CD4-positive, alpha-beta T cell treated with Interleukin-6 for 4 hours (primary cell): Measurements from ENCODE around the gene WASF2.

Experiments
- DNase-seq: peaks from one replicate; pipeline ENCODE4 v3.0.0-alpha.2; 2020; ENCODE audit warnings: mixed read lengths

WASF2 gene

DNA sequence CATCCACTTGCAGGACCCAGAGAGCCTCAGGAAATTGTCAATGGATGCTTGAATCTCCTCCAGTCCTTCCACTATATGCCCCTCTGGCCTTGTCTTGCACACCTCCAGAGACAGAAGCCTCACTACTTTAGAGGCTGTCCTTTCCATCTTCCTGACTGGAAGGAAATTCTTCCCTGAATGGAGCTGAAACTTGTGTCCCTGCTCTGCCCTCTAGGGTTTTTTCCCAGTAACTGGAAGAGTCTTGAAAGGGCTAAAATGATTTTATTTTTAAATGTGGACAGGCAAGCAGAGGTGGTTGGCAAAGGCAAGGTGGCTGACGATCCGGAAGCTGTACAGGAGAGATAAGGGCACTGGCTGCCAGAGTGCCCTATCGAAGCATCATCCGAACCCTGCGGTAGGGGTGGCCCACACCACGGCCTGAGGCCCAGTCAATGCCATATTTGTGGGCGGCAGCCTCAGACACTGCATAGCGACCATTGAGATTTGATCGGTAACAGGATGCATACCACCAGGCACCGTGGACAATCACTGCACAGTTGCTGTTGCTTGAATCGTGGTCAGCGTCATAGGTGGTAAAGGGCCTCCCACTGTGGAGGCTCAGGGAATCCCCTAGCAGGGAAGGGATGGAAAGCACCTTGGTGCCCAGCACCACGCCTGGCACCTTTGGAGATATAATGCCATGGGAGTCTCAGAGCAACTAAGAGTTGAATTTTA, 120.9 kb downstream of the WASF2 start:
- DNase-seq, result no peak

DNA sequence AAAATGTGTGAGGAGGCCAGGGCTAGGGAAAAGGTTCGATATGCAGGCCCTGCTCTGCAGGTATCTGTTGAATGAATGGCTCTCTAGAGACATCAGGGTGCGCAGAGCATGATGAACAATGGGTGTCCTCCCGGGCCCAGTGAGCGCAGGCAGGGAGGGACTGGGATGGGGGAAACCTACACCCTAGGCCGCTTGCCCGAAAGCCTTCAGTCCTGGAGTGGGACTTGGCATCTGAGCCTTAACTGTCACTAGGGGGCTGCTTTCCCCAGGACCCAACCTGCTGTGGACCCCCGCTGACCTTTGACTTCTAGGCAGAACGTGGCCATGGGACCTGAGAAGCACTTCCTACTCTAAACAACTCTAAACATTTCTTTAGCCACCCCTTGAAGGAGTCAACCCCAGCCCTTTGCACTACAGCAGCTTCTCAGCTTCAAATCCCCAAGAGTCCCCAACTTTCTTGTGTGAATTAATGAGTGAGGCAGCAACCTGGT, 122.8 kb downstream of the WASF2 start:
- DNase-seq, result no peak

DNA sequence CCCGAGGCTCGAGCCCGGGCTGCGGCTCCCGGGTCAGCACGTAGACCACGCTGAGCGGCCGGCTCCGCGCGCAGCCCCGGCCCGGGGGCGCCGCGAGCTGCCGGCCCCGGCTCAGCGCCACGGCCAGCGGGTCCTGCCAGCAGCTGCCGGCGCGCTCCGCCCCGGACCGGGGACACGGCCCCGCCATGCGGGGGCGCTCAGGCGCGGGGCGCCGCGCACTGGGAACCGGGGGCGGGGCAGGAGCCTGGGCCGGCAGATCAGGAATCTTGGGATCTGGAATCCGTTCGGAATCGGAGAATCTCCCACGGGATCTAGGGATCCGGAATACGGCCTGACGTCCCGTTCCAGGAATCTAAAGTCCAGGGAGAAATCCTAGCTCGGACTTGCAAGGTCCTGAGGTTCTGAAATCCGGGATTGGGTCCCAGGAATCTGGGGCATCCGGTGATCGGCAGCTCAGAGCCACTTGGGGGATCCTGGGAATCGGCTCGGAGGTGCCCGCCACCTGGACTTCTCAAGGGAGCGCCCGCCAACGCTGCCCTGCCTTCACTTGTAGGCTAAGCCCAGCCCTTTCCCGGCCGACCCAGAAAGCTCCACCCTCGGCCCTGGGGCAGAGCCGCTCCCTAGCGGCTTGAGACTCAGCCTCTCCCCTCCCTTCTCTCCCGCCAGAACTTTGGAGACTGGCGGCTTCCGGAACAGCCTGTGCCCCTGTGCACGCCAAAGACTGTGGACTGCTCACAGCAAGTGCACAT, 123.4 kb downstream of the WASF2 start, which contains the start of gene MAP3K6:
MAP3K6 (minus strand) TSS at position 551 of the 749 bp plus-strand sequence; CDS start at position 187, 364 bp downstream.
- peak; percentile 64 for DNase-seq

DNA sequence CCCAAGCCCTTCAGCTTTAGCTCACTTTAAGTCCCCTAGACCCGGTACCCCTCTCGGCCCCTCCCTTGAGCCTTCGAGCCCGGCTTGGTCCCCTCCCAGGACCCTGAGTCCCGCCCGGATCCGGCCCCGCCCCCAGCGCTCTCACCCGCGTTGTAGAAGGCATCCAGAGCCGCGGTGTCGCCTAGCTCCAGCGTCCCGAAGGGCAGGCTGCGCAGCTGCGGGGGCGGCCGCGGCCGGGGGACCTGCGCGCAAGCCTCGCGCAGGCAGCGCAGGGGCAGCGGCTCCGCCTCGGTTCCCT, 123.9 kb downstream of the WASF2 start:
- peak; percentile 83 for DNase-seq

DNA sequence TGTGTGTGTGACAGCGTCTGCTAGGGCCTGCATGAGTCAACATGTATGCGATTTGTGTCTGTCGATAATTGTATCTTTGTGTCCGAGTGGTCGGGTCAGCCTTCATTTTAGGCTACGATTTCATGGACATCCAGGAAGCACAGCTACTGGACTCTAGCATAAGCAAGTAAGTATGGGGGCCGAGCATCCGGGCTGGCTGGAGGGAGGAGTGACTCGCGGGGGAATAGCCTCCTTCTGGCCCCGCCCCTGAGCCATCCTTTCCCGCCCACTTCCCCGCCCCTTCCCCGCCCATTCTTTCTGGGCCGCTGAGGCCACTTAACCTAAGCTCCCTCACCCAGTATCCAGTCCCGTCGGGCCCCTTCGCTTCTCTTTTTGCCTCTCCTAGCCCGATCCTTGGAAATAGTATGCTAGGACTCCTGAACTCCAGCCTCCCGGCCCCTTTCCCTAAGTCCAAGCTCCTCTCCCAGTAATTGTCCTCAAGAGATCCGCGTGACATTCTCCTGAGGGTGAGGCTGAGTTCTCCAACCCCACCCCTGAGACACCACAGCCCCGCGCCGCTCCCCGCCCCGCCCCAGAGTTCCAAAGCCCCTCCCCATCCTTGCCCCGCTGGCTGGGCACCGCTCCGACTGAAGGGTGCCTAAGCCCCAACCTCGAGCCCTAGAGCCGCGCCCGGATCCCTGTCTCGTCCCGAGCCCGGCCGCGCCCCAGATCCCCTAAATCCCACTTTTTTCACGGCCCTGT, 124.4 kb downstream of the WASF2 start:
- peak; percentile 85 for DNase-seq

DNA sequence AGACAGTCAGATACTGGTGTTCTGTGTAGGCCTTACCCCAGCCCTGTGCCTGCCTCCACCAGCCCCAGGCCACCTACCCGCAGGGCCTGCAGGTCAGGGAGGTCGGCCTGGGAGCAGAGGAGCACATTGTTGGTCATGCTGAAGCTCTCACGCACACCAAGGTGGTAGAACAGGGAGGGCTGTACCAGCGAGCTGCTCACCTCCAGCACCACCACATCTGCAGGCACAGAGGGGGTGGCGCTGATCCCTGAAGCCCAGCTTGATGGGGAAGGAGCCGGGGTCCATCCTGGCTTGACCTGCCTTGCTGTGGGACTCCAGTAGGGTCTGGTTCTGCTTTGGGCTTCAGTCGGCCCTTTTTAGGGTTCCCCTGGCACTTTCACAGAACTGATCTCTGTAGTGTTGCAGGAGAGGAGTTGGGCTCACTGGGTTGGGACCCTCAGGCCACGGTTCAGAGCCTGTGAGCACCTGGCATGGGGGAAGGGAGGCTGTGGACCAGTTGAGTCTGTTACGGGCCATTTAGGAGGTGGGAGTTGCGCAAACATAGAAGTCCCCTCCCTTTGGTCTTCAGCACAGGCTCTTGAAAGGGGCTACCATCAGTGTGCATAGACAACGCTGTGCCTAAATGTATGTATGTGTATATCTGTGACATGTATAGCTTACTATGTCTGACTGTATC, 125.1 kb downstream of the WASF2 start:
- DNase-seq, result no peak

DNA sequence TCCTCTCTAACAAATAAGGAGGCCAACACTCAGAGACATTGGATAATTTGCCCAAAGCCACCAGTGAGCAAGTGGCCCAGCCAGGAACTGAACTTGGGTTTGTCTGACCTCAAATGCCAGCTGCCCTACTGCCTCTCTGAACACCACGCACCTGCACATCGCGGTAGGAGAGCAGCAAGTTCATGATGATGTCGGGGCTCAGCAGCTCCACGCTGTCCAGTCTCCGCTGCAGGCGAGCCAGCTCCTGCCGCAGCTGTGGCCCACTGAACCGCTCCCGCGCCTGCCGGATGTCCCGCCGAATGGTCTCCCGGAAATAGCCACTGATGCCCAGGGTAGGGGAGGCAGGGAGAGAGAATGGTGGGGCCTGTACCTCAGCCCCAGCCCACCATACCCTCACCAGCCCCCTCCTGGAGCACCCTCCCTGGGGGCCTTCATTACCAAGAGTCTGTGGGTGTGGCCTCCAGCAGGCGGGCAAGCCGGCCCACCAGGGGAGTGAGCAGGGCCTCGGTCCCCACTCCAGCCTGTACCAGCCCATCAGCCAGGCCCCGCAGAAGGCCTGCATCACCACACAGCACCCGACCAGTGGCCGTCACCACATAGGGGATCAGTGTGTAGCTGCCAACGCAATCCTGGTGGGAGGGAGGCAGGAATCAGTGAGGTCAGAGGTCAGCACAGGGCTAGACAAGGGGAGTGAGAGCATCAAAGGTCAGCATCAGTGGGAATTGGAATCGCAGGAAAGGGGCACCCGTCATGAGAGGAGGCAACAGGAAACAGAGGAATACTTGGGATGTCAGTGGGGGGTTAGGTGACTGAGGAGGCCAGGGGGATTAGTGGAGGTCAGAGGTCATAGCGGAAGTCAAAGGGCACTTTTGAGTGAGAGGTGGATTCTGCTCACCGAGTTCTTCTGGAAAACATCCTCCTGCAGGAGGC, 125.9 kb downstream of the WASF2 start:
- DNase-seq, result no peak

DNA sequence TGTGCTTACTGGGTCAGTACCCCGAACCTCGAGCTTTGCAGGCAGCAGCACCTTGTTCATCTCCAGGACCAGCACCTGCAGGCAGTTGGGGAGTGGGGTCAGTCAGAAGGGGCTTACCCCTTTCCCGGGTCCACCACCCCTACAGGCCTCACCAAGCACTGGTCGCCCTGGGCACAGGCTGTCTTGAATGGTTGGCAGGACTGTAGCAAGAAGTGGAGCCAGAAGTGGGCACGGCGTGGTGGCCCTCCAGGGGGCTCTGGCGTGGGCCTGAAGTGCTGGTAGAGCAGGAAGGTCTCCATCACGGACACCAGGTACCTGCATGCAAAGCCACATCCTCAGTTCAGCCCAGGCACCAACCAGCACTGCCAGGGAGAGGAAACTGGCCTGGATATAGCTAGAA, 128.4 kb downstream of the WASF2 start:
- no peak for DNase-seq

DNA sequence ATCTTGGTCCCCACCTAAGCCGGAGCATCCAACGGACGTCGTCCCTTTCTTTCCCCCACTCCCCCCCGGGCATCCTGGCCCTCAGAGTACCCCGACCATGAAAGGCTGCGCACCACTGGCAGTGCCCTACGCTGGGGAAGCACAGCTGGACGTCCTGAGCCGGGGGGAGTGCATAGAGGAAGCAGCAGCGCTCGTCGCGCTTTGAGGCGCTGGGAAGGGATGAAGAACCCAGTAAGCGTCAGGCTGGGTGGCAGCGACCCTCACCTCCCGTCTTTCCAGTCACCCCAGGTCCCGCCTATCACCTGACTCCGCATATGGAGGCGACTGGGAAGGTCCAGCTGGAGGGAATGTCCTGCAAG, 128.9 kb downstream of the WASF2 start:
- no peak for DNase-seq

DNA sequence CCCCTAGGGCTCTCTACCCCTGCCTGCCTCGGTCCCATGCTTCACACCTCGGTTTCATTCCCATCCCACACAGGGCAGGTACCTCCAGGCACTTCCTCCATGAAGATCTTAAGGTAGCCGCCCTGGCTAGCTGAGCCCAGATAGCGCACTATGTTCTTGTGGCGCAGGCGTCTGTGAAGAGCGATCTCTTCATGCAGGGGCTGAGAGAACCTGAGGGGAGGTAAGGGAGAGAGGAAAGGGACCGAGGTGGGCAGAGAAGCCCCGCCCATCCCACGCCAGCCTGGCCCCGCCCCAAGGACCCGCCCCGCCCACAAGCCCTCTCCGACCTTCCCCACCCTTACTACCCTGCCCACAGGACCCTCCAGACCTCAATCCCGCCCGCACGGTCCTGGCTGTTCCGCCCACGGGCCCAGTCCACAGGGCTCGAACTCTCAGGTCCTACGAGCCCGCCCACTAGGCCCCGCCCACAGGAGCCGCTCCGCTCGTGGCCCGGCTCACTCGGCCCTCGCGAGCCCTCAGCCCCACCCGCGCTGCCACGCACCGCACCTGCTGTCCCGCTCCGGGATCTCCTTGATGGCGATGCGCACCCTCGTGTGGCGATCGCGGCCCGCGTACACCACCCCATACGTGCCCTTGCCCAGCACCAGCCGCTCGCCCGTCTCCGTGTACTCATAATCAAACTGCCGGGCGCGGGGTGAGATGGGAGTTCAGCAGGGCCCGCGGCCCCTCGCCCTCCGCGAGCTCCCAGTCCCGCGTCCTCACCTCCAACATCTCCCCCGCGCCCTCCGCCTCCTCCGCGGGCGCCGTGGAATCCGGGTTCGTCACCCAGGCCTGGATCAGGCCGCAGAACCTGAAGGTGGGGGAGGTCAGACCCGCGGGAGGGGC, 129.6 kb downstream of the WASF2 start:
- peak; percentile 71 for DNase-seq

DNA sequence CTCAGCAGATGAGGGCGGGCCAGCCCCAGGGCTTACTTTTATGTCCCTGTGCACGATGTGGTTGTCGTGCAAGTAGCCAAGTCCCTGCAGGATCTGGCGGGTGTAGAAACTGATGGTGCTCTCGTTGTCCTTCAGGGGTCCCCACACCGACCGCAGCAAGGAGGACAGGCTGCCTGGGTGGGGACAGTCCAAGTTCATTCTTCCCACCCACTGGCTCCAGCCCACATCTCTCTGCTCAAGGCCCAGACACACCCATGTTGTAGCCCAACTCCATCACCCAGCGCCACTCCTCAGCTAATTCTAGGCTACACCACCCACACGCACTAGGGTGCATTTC, 130.2 kb downstream of the WASF2 start:
- no peak for DNase-seq

DNA sequence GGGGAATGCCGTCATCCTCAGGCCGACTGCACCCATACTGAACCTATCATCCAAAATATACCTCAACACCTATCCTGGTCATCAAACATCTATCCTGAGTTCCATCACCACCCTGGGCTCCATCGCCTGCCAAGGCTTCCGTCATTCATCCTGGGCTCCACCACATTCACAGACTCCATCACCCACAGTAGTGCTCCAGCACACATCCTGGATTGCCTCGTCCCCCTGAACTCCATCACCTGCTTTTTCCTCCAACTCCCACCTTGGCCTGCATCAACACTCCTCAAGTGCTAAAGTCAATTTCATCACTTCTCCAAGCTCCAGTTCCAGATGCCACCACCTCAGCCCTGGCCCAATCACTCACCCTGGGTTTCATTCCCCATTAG, 131.0 kb downstream of the WASF2 start:
- no peak for DNase-seq

DNA sequence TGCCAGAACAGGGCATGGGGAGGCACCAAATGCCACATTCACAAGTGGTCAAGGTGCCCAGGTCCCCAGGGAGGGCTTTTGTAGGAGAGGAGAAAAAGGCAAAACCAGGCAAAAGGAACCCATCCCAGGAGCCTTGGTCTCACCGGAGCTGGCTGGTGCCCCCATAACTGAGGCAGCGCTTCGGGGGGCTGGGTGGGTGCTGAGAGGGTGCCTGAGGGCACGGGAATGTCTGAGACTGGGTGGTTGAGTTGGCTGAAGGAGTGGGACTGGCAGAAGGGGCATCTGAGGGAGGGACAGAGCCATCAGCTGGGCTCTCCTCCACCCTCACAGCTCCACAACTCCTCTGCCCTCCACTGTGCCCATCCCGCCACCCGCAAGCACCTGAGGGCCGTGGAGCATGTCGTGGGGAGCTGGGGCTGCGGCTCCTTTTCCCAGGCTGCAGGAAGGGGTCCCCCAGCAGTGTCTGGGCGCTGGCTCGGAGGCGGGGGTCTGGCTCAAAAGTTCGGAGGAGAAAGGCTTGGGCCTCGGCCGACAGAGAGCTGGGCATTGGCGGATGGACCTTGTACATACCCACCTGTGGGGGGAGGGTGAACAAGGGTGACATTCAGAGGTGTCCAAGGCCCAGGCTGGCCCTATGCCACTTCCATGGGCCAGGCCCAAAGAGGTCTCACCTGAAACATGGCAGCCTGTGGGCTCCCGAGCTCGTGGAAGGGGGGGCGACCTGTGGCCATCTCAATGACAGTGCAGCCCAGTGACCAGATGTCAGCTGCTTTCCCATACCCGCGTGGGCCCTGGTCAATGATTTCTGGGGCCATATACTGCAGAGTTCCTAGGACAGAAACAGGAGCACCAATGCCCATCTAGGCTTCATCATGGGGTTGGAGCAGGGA, 131.7 kb downstream of the WASF2 start:
- DNase-seq, result no peak

DNA sequence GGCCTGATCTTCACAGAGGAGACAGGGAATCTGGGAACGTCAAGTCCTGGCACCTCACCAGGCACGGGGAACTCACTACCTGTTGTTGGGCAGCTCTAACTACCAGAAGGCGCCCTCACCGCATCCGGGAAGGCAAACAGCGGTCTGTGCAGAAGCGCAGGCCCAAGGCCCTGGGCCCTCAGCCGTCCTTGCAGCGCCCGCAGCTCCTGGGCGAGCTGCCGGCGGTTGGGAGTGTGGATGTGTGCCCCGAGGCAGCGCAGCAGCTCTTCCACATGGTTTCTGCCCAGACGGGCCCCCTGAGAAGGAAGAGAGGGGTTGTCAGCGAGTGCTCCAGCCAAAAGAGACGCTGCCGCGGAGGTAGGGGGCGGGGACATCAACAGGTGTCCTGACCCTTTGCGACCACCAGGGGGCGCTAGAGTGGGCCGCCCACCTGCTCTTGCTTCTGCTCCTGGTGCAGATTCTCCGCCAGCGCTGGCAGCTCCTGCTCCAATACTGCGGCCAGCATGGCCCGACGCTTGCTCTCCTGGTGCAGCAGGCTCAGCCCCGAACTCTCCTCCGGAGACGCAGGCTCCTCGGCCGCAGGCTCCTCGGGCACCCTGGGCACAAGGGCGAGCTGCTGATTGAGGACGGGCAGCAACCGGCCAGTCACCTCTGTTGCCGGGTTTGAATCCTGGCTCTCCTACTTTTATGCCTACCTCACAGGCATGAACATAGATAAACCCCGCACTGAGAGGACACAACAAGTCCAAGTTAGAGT, 132.5 kb downstream of the WASF2 start:
- DNase-seq, result peak; percentile 84

DNA sequence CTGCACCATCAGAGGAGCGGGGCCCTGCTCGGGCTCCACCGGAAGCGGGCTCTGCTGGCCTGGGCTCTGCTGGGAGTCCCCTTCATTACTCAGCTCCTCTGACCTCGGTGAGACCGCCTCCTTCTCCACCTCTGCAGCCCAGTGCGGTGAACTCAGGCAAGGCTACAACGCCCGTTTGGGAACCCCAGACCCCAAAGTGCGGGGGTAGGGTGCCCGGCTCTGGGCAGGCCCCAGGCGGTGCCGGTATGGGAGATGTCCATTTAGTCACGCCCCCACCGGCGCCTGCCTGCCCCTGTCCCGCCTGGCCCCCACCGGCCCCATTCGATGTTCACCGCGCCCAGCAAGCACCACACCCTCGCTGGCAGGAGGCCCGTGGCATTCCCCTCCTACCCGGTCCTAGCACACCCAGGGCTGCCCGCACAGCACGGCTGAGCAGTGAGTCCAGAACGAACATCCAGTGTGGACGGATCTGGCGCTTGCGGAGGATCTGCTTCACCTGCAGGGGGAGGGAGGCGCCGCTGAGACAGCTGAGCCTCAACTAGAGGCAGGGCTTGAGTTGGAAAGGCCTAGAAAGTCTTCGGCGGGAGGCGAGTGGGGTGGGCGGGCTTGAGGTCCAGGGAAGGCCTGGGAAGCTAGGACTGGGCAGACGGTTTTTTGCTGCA, 133.2 kb downstream of the WASF2 start:
- peak; percentile 71 for DNase-seq

DNA sequence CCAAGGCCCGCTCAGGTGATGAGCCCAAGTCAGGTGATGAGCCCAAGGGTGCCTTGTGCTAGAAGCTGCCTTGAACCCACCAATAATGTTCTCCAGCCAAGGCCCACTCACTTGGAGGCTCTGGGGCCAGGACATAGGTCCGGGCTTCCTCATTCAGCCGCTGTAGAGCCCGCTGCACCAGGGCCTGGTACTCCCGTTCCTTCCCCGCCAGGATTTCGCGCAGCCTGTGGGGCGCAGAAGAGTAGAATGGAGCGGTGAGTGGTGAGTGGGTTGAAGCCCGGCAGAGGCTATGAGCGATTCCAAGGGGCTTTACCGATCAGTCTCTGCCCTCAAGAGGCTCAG, 133.7 kb downstream of the WASF2 start:
- no peak for DNase-seq

DNA sequence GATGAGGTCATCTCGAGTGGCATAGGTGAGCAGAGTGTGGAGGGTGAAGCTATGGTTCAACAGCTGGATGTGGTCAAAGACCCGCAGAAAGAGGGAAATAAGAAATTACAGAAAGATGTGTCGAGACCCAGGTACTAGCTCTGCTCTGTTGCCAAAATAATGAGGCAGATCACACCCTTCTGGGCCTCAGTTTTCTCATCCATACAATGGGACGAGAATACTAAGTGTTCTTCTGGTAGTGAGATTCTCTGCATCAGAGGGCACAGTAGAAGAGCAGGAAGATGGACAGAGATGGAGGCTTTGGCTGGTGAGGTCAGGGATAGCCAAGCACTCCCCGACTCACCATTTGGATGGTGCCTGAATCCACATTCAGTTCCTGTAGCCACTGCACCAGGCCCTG, 134.3 kb downstream of the WASF2 start:
- DNase-seq, result peak; percentile 1
